GM23248 (cell line): ENCODE measurements around the gene PDE8A. TPM values are rescaled to one million over a fixed set of nuclear protein-coding genes. Genes with fewer than 3 reads are reported as not detected.

ENCODE experiments used
- DNase-seq: peaks from one replicate; pipeline ENCODE4 v3.0.0-alpha.2; 2015
- H2AFZ ChIP-seq: fragments of 200-600 bp; sonication (generic); 2 replicates; pipeline ENCODE4 v1.6.1; 2016; ENCODE audit warnings: antibody characterized with exemption
- H3F3A ChIP-seq: fragments of 200-600 bp; sonication (generic); 2 replicates; pipeline ENCODE4 v1.6.1; 2016; ENCODE audit warnings: mild to moderate bottlenecking, antibody characterized with exemption, mixed run types; ENCODE audit not compliant: insufficient read depth
- H3K27ac ChIP-seq: fragments of 200-600 bp; sonication (generic); 2 replicates; pipeline ENCODE4 v1.5.1; 2016; ENCODE audit warnings: mild to moderate bottlenecking
- H3K27me3 ChIP-seq: fragments of 200-600 bp; sonication (generic); replicated peaks from 2 replicates; pipeline ENCODE4 v1.6.1; 2016; ENCODE audit warnings: mild to moderate bottlenecking; ENCODE audit not compliant: insufficient read depth
- H3K36me3 ChIP-seq: fragments of 200-600 bp; sonication (generic); 2 replicates; pipeline ENCODE4 v1.6.1; 2016; ENCODE audit warnings: low read depth, mild to moderate bottlenecking
- H3K4me1 ChIP-seq: fragments of 200-600 bp; sonication (generic); 2 replicates; pipeline ENCODE4 v1.6.1; 2016; ENCODE audit warnings: mild to moderate bottlenecking; ENCODE audit not compliant: insufficient read depth
- H3K4me2 ChIP-seq: fragments of 200-600 bp; sonication (generic); one replicate; pipeline ENCODE4 v1.6.1; 2016; ENCODE audit warnings: mild to moderate bottlenecking; ENCODE audit not compliant: unreplicated experiment
- H3K4me3 ChIP-seq: fragments of 200-600 bp; sonication (generic); 2 replicates; pipeline ENCODE4 v1.5.1; 2016; ENCODE audit warnings: mild to moderate bottlenecking
- H3K79me2 ChIP-seq: fragments of 200-600 bp; sonication (generic); 2 replicates; pipeline ENCODE4 v1.6.1; 2016; ENCODE audit warnings: mild to moderate bottlenecking; ENCODE audit not compliant: insufficient read depth
- H3K9ac ChIP-seq: fragments of 200-600 bp; sonication (generic); 2 replicates; pipeline ENCODE4 v1.6.1; 2016; ENCODE audit warnings: mild to moderate bottlenecking
- H3K9me2 ChIP-seq: fragments of 200-600 bp; sonication (generic); 2 replicates; pipeline ENCODE4 v1.6.1; 2016; ENCODE audit warnings: mixed run types, mild to moderate bottlenecking, moderate library complexity; ENCODE audit not compliant: insufficient read depth
- H3K9me3 ChIP-seq: fragments of 200-600 bp; sonication (generic); one replicate; pipeline ENCODE4 v1.6.1; 2017; ENCODE audit warnings: low read depth
- H4K20me1 ChIP-seq: fragments of 200-600 bp; sonication (generic); 2 replicates; pipeline ENCODE4 v1.6.0; 2016; ENCODE audit not compliant: insufficient read depth
- EZH2 ChIP-seq: fragments of 200-600 bp; sonication (generic); IDR thresholded peaks from 2 replicates; pipeline ENCODE4 v1.6.1; 2018; ENCODE audit warnings: antibody characterized with exemption, mild to moderate bottlenecking; ENCODE audit not compliant: insufficient read depth, poor library complexity, severe bottlenecking
- EZH2phosphoT487 ChIP-seq: fragments of 200-600 bp; sonication (generic); IDR thresholded peaks from 2 replicates; pipeline ENCODE4 v1.6.1; 2018; ENCODE audit warnings: antibody characterized with exemption, moderate library complexity, mild to moderate bottlenecking, low read depth; ENCODE audit not compliant: insufficient read depth
- WGBS, 2 experiments: methylation state at CpG; one replicate each; pipeline ENCODE4 v1.1.6; 2015 to 2017; ENCODE audit warnings: low lambda C conversion rate in 2 of 2, low coverage in 1 of 2; ENCODE audit errors: missing lambda C conversion rate in 2 of 2; 5-methylcytosine and 5-hydroxymethylcytosine counted together
- in situ Hi-C: fragments of 300-500 bp; cut with MboI; formaldehyde crosslinking; loops from 2 replicates; pipeline ENCODE4 v1.15.0; 2020
- polyA plus RNA-seq: library from polyadenylated mRNA; unstranded; fragments of >200 nt; fragmentation: Nextera tagmentation; extraction: Ambion mirVana; gene quantifications from 2 replicates; pipeline ENCODE4 v1.2.1, GENCODE V29; 2016
- total RNA-seq: library from RNA; depleted of rRNA; stranded (reverse); fragments of >200 nt; shearing (Covaris generic); gene quantifications from 2 replicates; pipeline ENCODE4 v1.2.3, GENCODE V29; 2014

The PDE8A gene
- total and polyA plus RNA-seq, 2 experiments from 2014 or later, result 13.9 to 22.7 TPM

GRCh38 chr15:85164841-85165466 is 183.3 kb downstream of the PDE8A start:
- TF ChIP-seq EZH2 (no peak), EZH2phosphoT487 (no peak)
- no peaks in the 10 kb centered on the region for H3K9me2 ChIP-seq
- H4K20me1 ChIP-seq, result no peaks in the 10 kb centered on the region
- no peaks in the 10 kb centered on the region for H3K9me3 ChIP-seq
- H3K9ac ChIP-seq, result no peak overlapping the region
- H3K4me3 ChIP-seq, result no peak overlapping the region
- no peaks in the 10 kb centered on the region for H3K4me1 ChIP-seq
- no peak overlapping the region for H3K4me2 ChIP-seq
- no peaks in the 10 kb centered on the region; the same call in 1 of the 2 replicates for H3K27me3 ChIP-seq
- no peak for DNase-seq
- in situ Hi-C loops, result no loop called here
- no peaks in the 10 kb centered on the region for H3K36me3 ChIP-seq
- H3K79me2 ChIP-seq, result no peaks in the 10 kb centered on the region
- 55 to 60% methylated on average over 7 of the region's 7 CpGs for WGBS, 2 experiments
- H2AFZ ChIP-seq, result no peak overlapping the region
- H3F3A ChIP-seq, result no peaks in the 10 kb centered on the region
- H3K27ac ChIP-seq, result no peak overlapping the region

DNA sequence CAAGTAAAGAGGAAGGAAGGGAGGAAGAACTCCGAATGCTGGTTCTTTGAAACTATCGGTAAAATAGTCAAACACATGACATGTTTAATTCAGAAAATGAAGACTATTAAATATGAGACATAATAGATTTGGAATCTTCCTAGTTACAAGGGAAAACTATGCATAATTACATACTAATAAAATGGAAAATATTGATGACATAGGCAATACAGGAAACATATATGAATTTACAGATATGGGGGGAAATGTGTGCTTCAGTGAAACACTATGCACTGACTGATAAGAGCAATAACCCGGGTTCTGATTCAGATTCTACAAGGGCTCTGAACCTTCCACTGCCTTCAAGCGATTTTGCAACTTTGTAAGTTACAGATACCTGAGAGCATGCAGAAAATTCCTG is 185.9 kb downstream of the PDE8A start:
- Histone ChIP-seq H2AFZ (no peak overlapping the region), H3K4me3 (no peak overlapping the region), H3K9me3 (no peaks in the 10 kb centered on the region), H3K27me3 (no peaks in the 10 kb centered on the region; the same call in 1 of the 2 replicates), H3K4me1 (no peaks in the 10 kb centered on the region), H3F3A (no peaks in the 10 kb centered on the region), H3K36me3 (no peaks in the 10 kb centered on the region), H3K9me2 (no peaks in the 10 kb centered on the region), H4K20me1 (no peaks in the 10 kb centered on the region), H3K9ac (no peak overlapping the region), H3K4me2 (no peak overlapping the region), H3K79me2 (no peaks in the 10 kb centered on the region), H3K27ac (no peak overlapping the region)
- 60 to 70% methylated on average over 4 of the region's 4 CpGs for WGBS, 2 experiments
- no peak for TF ChIP-seq EZH2
- no peak for TF ChIP-seq EZH2phosphoT487
- no peak for DNase-seq
- in situ Hi-C loops, result no loop called here

GRCh38 chr15:85168642-85169173 is 187.1 kb downstream of the PDE8A start:
- H2AFZ ChIP-seq, result no peak overlapping the region
- no peak overlapping the region for H3K27ac ChIP-seq
- DNase-seq, result peak; percentile 32
- no peaks in the 10 kb centered on the region; the same call in 1 of the 2 replicates for H3K27me3 ChIP-seq
- no peaks in the 10 kb centered on the region for H3K9me3 ChIP-seq
- no peak for TF ChIP-seq EZH2
- TF ChIP-seq EZH2phosphoT487, result no peak
- WGBS, 2 experiments, result 10 to 11% methylated on average over 20 of the region's 20 CpGs
- H3K4me1 ChIP-seq, result no peaks in the 10 kb centered on the region
- no peak overlapping the region for H3K9ac ChIP-seq
- H4K20me1 ChIP-seq, result no peaks in the 10 kb centered on the region
- peak overlapping the region; percentile 54 for H3K4me2 ChIP-seq
- no peaks in the 10 kb centered on the region for H3K36me3 ChIP-seq
- H3K79me2 ChIP-seq, result no peaks in the 10 kb centered on the region
- H3K4me3 ChIP-seq, result no peak overlapping the region
- no peaks in the 10 kb centered on the region for H3K9me2 ChIP-seq
- in situ Hi-C loops, result no loop called here
- no peaks in the 10 kb centered on the region for H3F3A ChIP-seq

DNA sequence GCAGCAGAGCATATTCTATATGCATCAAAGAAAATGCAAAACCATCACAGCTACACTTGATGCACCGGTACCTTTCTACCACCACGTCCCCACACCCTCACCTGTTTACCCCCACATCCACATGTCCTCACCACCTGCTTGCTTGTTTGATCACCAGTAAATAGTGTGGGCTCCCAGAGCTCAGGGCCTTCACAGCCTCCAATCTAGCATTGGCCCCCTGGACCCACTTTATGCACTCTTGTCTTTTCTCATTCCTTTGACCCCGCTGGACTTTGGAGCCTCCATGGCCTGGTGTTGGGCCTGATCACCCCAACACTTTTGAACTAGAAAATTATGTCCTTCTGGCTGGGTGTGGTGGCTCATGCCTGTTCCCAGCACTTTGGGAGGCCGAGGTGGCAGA is 190.1 kb downstream of the PDE8A start:
- no peak overlapping the region for H3K4me2 ChIP-seq
- TF ChIP-seq EZH2 (no peak), EZH2phosphoT487 (no peak)
- WGBS, 2 experiments, result 57 to 58% methylated on average over 4 of the region's 4 CpGs
- DNase-seq, result no peak
- in situ Hi-C loops, result no loop called here
- H3K79me2 ChIP-seq, result no peaks in the 10 kb centered on the region
- H3K9me2 ChIP-seq, result no peaks in the 10 kb centered on the region
- H3K27me3 ChIP-seq, result no peaks in the 10 kb centered on the region; the same call in 1 of the 2 replicates
- no peaks in the 10 kb centered on the region for H3K4me1 ChIP-seq
- no peak overlapping the region for H3K4me3 ChIP-seq
- H4K20me1 ChIP-seq, result no peaks in the 10 kb centered on the region
- H3F3A ChIP-seq, result no peaks in the 10 kb centered on the region
- no peak overlapping the region for H3K27ac ChIP-seq
- H3K36me3 ChIP-seq, result no peaks in the 10 kb centered on the region
- no peak overlapping the region for H2AFZ ChIP-seq
- no peak overlapping the region for H3K9ac ChIP-seq
- no peaks in the 10 kb centered on the region for H3K9me3 ChIP-seq
